ENCODE results near the gene CKB. TPM values are rescaled to one million over a fixed set of nuclear protein-coding genes. Genes with fewer than 3 reads are reported as not detected.

Gene CKB
- total RNA-seq, 6 experiments from 2014 or later, result 3.6 to 57.1 (median 6.7) TPM

DNA sequence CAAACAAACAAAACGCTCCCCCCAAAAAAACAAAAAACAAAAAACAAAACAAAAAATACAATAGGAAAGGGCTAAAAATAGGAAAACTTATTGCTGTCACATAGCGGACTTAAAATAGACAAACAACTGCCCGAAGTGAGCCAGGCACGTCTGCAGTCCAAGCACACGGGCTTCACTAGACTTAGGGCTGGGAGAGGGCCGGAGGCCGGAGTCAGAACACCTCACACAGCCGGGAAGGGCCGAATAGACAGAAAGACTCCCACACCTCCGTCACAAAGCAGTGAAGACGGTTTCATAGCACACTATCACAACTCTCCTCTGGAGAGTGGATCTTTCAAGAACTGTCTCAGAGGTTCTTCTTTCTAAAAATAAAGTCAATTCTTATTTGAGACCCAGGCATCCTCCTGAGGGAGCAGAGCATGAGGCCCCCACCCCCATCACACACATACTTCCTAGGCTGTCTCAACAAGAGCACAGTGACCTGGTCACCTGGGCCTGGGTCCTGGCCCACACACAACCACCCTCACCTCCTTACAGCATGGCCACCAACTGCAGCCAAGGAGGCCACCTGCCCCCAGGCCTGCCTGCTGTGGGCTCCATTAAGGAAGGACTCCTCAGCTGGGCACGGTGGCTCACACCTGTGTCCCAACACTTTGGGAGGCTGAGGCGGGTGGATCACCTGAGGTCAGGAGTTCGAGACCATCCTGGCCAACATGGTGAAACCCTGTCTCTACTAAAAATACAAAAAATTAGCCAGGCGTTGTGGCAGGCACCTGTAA is 33.1 kb upstream of the CKB start:
- no peak overlapping the region for H3K27ac ChIP-seq
- peaks cover 0 to 15% (median 0%) of the 10 kb centered on the region in 4 donors for H3K36me3 ChIP-seq
- TF ChIP-seq POLR2A (IDR thresholded peaks at IDR 0.05), result no peak
- no peak overlapping the region for H3K4me3 ChIP-seq
- no peaks in the 10 kb centered on the region for H3K9me3 ChIP-seq
- peaks cover 0 to 10% (median under 1%) of the 10 kb centered on the region in 4 donors for H3K4me1 ChIP-seq
- no peak for ATAC-seq
- peak in 1 of 3 donors; percentile 5 for DNase-seq
- intact Hi-C loops (cut with DNase I), result no loop called here
- 81% methylated on average over 10 of the region's 15 CpGs for WGBS (ENCODE audit: insufficient coverage, low coverage, low lambda C conversion rate, missing lambda C conversion rate)
- H3K27me3 ChIP-seq, result no peaks in the 10 kb centered on the region

DNA sequence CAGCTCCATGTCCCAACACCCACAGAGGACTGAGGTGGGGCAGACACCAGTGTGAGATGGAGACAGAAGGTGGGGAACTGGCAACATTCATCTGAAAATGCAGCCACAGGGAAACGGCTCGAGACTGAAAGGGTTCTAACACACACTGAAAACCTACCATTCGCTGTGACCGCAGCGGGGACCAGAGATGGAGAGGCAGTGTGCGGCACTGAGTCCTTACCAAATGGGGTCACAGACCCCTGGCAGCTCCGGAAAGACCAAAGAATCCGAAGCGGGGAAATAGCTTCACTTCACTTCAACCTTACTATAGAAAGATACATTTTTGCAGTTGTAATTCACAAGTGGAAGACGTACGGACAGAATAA is 30.2 kb upstream of the CKB start:
- no peaks in the 10 kb centered on the region for H3K36me3 ChIP-seq
- no peak overlapping the region for H3K4me3 ChIP-seq
- no peaks in the 10 kb centered on the region for H3K9me3 ChIP-seq
- ATAC-seq (no peak), DNase-seq (no peak)
- TF ChIP-seq, protein P1, sequence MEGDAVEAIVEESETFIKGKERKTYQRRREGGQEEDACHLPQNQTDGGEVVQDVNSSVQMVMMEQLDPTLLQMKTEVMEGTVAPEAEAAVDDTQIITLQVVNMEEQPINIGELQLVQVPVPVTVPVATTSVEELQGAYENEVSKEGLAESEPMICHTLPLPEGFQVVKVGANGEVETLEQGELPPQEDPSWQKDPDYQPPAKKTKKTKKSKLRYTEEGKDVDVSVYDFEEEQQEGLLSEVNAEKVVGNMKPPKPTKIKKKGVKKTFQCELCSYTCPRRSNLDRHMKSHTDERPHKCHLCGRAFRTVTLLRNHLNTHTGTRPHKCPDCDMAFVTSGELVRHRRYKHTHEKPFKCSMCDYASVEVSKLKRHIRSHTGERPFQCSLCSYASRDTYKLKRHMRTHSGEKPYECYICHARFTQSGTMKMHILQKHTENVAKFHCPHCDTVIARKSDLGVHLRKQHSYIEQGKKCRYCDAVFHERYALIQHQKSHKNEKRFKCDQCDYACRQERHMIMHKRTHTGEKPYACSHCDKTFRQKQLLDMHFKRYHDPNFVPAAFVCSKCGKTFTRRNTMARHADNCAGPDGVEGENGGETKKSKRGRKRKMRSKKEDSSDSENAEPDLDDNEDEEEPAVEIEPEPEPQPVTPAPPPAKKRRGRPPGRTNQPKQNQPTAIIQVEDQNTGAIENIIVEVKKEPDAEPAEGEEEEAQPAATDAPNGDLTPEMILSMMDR (IDR thresholded peaks at IDR 0.05), result no peak
- no peak for TF ChIP-seq POLR2A (IDR thresholded peaks at IDR 0.05)
- 95% methylated on average over 2 of the region's 11 CpGs for WGBS (ENCODE audit: insufficient coverage, low coverage, low lambda C conversion rate, missing lambda C conversion rate)
- no peak overlapping the region for H3K27ac ChIP-seq
- H3K4me1 ChIP-seq, result no peaks in the 10 kb centered on the region
- no peaks in the 10 kb centered on the region for H3K27me3 ChIP-seq
- intact Hi-C loops (cut with DNase I), result loop anchor here in 1 of 2 donors (5.0 kb wide), 1 partner anchor 36 kb away; no protein-coding TSS in a partner anchor

DNA sequence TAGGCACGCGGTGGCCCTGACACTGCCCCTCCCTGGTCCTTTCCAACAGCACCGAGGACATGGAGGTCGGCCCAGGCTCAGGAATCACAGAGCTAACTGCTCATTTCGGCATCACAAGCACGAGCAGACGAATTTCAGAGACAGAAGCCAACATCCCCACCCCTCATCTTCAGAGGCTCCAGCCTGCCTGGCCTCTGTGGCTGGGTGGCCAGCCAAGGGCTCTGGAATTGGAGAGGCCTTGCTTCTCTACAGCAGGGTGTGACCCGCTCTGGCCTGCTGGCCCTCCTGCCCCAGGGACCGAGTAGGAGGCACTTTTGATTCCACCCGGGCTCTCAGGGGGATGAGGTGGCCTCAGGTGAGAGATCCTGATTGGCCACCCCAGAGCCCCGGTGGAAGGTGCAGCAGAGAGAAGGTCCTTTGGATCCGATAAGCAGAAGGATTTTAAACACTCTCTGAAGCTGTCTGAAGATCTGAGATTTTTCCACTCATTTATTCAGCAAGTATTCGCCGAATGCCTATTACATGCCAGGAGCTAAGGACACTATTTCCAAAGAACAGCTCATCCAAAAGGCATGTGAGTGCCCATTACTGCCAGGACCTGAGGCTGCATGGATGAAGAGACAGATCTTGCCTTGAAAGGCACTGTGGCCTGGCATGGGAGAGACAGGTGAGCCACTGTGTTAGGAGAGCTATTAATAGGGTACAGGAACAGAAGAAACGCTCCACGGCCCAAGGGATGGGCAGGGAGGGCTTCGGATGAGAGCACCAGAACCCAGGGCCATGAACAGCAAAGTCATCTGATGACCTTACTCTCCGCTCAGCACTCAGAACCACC is 29.6 kb upstream of the CKB start:
- Histone ChIP-seq H3K4me3 (no peak overlapping the region), H3K9me3 (no peaks in the 10 kb centered on the region), H3K27ac (peak overlapping the region in 1 of 3 donors; percentile 36), H3K27me3 (no peaks in the 10 kb centered on the region), H3K4me1 (no peaks in the 10 kb centered on the region), H3K36me3 (no peaks in the 10 kb centered on the region)
- DNase-seq, result peak in 2 of 3 donors; percentile 32 to 44
- intact Hi-C loops (cut with DNase I), result loop anchor here in 1 of 2 donors (5.0 kb wide), 1 partner anchor 35 kb away; no protein-coding TSS in a partner anchor
- WGBS (ENCODE audit: insufficient coverage, low coverage, low lambda C conversion rate, missing lambda C conversion rate), result 81% methylated on average over 6 of the region's 18 CpGs
- ATAC-seq, result no peak
- TF ChIP-seq POLR2A (IDR thresholded peaks at IDR 0.05), result no peak
- TF ChIP-seq, protein P1 (IDR thresholded peaks at IDR 0.05), result no peak

DNA sequence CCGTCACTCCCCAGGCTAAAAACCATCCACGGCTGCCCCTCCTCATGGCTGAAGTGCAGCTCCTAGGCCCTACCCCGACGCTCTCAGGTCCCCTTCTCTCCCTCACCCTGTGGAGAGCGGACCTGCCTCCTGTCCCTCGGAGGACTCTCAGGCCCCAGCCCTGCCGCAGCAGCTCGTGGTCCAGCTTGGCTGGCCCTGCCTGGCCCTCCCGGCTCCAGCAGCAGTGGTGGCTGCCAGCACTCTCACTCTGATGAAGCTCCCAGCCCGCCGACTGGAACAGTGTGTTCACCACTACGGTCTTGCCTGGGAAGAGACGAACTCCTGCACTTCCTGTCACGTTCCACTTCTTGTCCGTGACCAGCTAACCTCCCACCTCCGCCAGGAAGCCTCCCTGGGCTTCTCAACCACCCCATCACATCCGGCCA is 28.7 kb upstream of the CKB start:
- Histone ChIP-seq H3K9me3 (no peaks in the 10 kb centered on the region), H3K4me3 (no peak overlapping the region), H3K36me3 (no peaks in the 10 kb centered on the region), H3K27ac (peak overlapping the region in 1 of 3 donors; percentile 3), H3K4me1 (no peaks in the 10 kb centered on the region), H3K27me3 (no peaks in the 10 kb centered on the region)
- ATAC-seq (peak; percentile 13 to 72 (median 46)), DNase-seq (peak; percentile 28 to 59 (median 55))
- WGBS (ENCODE audit: insufficient coverage, low coverage, low lambda C conversion rate, missing lambda C conversion rate), result 74% methylated on average over 7 of the region's 17 CpGs
- no peak for TF ChIP-seq POLR2A (IDR thresholded peaks at IDR 0.05)
- TF ChIP-seq, protein P1 (IDR thresholded peaks at IDR 0.05), result no peak
- intact Hi-C loops (cut with DNase I), result loop anchor here in 1 of 2 donors (5.0 kb wide), 1 partner anchor 34 kb away; no protein-coding TSS in a partner anchor
